ENCODE results near the gene WDR59.
"Not testable (repeated sequence)": the region's sequence is repeated elsewhere in the genome, so short reads cannot be mapped to it uniquely, and the experiment has no call there.

Gene WDR59

GRCh38 chr16:74954763-74955162 lies 30.2 kb downstream of the WDR59 start:
- no peak for DNase-seq

GRCh38 chr16:74951681-74952080 lies 33.2 kb downstream of the WDR59 start:
- no peak for DNase-seq

GRCh38 chr16:74951206-74951605 lies 33.7 kb downstream of the WDR59 start:
- no peak for DNase-seq

- DNase-seq: no peak
Measured at GRCh38 chr16:74950511-74950910, 34.4 kb downstream of the WDR59 start.

- no peak for DNase-seq
Measured at GRCh38 chr16:74949309-74949708, 35.6 kb downstream of the WDR59 start.

GRCh38 chr16:74944466-74944865 lies 40.5 kb downstream of the WDR59 start:
- DNase-seq: no peak

- DNase-seq: no peak
Measured at GRCh38 chr16:74942977-74943918, 41.7 kb downstream of the WDR59 start.

GRCh38 chr16:74942566-74942965 lies 42.4 kb downstream of the WDR59 start:
- DNase-seq: no peak

GRCh38 chr16:74939688-74940087 lies 45.2 kb downstream of the WDR59 start:
- no peak for DNase-seq

GRCh38 chr16:74936902-74937560 lies 47.9 kb downstream of the WDR59 start:
- DNase-seq: no peak

GRCh38 chr16:74931445-74931844 lies 53.5 kb downstream of the WDR59 start:
- no peak for DNase-seq

GRCh38 chr16:74929636-74930035 lies 55.3 kb downstream of the WDR59 start:
- DNase-seq: no peak

GRCh38 chr16:74926805-74927204 lies 58.1 kb downstream of the WDR59 start:
- DNase-seq: no peak

- no peak for DNase-seq
Measured at GRCh38 chr16:74923766-74924460, 61.0 kb downstream of the WDR59 start.

GRCh38 chr16:74922150-74923138 lies 62.5 kb downstream of the WDR59 start:
- DNase-seq: no peak

GRCh38 chr16:74921051-74921450 lies 63.9 kb downstream of the WDR59 start:
- no peak for DNase-seq

- no peak for DNase-seq
Measured at GRCh38 chr16:74909665-74910064, 75.3 kb downstream of the WDR59 start.

- not testable (repeated sequence) for DNase-seq
Measured at GRCh38 chr16:74908759-74909158, 76.2 kb downstream of the WDR59 start.

GRCh38 chr16:74903901-74904678 lies 80.8 kb downstream of the WDR59 start:
- no peak for DNase-seq

- DNase-seq: no peak
Measured at GRCh38 chr16:74903120-74903519, 81.8 kb downstream of the WDR59 start.

GRCh38 chr16:74902161-74902560 lies 82.8 kb downstream of the WDR59 start:
- DNase-seq: no peak

Measured in NCI-H774 (cell line).